NB4 (cell line): Measurements from ENCODE around the gene IQCH.

Experiments used
- DNase-seq: peaks from one replicate; pipeline ENCODE4 v3.0.0; 2010; ENCODE audit warnings: low read depth
- H3K4me3 ChIP-seq: one replicate; pipeline ENCODE4 v1.5.1; 2011; ENCODE audit warnings: mild to moderate bottlenecking, low read depth, low read length, moderate library complexity
- MYC ChIP-seq: IDR thresholded peaks from 2 replicates; pipeline ENCODE4 v1.6.1; 2011; ENCODE audit warnings: low read depth, low read length
- POLR2A ChIP-seq: IDR thresholded peaks from 2 replicates; pipeline ENCODE4 v1.6.1; 2011; ENCODE audit warnings: mild to moderate bottlenecking; ENCODE audit not compliant: insufficient read length; ENCODE audit errors: extremely low read depth
- TF ChIP-seq, protein P1 (sequence below): IDR thresholded peaks from one replicate; pipeline ENCODE4 v1.5.1; 2012; ENCODE audit warnings: low read depth, low read length
- TF ChIP-seq, protein P2 (sequence below): IDR thresholded peaks from 2 replicates; pipeline ENCODE4 v1.6.1; 2011; ENCODE audit warnings: low read depth, low read length

IQCH gene

DNA sequence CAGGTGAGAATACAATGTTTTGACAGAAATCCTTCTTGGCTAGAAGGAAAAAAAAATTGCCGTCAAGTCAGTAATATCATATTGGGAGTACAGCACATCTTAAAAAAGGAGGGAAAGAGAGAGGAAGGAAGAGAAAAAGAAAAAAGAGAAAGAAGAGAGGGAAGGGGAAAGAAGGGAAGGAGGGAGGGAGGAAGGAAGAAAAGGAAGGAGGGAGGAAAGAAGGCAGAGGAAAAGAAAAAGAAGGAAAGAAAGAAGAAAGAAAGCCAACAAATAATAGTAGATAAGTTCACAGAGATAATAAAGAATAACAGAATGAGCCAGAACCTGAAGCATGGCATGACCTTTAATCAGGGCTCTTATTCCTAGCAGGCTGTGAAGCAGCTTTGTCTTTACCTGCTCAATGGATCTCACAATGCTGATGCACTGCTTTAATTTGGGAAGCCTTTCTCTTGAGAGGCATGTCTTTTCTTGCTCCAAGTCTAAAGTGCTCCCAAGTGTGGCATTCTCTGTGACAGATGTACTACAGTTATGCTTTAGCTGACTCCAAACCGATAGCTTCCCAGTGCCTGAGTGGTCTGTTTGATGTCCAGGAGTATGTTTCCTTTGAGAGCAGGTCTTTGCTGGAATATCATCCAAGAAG is 114.9 kb downstream of the IQCH start:
- no peak for DNase-seq
- TF ChIP-seq, protein P1, sequence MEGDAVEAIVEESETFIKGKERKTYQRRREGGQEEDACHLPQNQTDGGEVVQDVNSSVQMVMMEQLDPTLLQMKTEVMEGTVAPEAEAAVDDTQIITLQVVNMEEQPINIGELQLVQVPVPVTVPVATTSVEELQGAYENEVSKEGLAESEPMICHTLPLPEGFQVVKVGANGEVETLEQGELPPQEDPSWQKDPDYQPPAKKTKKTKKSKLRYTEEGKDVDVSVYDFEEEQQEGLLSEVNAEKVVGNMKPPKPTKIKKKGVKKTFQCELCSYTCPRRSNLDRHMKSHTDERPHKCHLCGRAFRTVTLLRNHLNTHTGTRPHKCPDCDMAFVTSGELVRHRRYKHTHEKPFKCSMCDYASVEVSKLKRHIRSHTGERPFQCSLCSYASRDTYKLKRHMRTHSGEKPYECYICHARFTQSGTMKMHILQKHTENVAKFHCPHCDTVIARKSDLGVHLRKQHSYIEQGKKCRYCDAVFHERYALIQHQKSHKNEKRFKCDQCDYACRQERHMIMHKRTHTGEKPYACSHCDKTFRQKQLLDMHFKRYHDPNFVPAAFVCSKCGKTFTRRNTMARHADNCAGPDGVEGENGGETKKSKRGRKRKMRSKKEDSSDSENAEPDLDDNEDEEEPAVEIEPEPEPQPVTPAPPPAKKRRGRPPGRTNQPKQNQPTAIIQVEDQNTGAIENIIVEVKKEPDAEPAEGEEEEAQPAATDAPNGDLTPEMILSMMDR: no peak
- TF ChIP-seq, protein P2, sequence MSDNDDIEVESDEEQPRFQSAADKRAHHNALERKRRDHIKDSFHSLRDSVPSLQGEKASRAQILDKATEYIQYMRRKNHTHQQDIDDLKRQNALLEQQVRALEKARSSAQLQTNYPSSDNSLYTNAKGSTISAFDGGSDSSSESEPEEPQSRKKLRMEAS: no peak
- no peak for TF ChIP-seq POLR2A
- TF ChIP-seq MYC: no peak
- no peak overlapping the region for H3K4me3 ChIP-seq

DNA sequence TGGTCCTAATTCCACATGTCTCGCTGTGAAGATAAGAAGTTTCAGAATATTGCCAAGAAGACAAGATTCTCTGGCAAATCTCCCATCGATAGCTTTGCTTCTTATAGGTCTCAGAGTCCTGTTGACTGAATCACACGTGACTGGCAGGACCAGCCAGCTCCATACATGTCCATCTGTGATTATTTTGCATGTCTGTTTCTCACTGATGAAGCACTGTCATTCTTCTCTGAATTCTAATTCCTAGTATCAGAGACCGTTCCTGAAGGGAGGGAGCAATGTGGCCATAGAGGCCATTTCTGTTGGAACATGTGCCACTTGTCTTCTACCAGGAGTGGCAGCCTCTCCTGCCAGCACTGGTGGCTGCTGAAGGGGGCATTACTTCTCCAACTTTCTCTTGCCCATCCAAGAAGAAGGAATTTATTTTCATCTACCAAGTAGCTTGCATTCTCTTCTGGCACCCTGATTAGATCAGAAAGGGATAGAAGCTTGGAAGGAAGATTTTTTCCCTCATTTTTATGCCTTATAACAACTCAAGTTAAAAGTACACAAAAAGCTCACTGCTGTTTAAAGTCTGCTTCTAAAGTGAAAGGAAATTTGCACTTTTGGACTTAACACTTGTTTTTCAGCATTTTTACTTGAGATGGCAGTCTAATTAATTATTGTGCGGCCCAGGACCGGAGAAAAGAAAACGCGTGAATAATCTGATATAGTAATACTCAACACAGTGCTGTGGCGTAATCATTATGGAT is 115.8 kb downstream of the IQCH start:
- TF ChIP-seq POLR2A: no peak
- TF ChIP-seq MYC: no peak
- TF ChIP-seq, protein P1: no peak
- TF ChIP-seq, protein P2: no peak
- no peak for DNase-seq
- H3K4me3 ChIP-seq: no peak overlapping the region

DNA sequence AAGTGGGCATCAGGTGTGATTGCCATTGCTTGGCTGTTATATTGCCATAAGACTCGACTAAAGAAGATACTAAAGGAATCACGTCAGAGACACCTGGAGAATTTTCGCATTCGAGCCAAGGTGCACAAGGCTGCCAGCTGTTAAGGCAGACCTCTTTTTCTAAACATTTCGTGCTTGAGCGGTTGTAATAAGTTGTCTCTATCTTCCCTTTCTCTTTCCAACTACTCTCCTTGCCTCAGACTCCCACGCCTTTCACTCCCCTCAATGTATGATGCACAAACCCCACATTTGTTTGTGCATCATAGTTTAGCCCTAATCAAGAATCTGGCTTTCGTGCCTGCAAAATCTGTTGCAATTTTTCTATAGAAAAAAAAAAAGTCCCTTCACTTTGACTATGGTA is 118.0 kb downstream of the IQCH start:
- no peak overlapping the region for H3K4me3 ChIP-seq
- TF ChIP-seq MYC (no peak), POLR2A (no peak)
- TF ChIP-seq, protein P1: no peak
- TF ChIP-seq, protein P2: no peak
- DNase-seq: no peak

DNA sequence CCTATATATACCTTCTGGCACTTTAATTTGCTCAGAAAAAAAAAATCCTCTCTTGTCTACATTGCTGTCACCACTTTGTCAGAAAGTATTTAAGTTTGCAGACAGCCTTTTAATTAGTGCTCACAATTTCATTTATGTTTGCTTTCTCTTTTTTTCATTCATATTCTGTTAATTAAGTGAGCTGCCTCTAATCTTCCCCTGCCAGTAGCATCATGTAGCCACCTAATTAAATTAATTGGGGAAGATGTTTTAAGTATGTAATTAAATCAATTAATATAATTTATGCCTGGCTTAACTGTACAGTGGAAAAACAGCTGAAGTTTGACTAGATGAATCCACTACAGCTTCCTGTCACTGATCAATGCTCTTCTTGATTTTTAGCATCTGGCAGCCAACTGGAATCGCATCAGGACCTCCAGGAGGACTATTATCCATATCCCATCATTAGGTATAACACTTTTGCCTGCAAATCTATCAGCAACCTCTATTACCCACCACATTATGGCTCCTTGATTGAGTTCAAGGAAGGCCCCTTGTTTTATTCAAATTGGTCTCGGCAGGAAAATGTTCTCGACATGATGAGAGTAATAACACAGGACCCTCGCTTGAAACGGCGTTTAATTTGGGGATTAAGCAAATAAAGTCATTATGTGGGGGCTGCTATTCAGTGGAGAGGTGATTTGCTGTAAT is 118.5 kb downstream of the IQCH start:
- DNase-seq: no peak
- no peak overlapping the region for H3K4me3 ChIP-seq
- TF ChIP-seq POLR2A (no peak), MYC (no peak)
- TF ChIP-seq, protein P2: no peak
- TF ChIP-seq, protein P1: no peak

DNA sequence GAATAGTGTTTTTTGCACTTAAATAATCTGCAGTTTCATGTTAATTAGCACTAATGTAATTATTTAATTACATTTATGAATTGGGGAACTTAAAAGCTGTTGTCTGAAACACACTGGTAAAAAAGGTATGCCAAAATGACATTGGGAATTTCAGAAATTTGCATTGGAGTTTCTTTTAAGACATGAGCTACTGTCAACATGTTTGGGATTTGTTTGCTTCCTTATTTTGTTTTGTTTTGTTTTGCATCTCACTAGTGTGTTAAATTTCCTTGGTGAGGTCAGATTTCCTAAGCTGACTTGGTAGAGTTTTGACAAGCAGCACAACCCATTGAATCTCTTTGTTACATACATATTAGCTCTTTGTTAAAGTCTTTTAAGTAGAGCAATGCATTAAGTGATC is 119.4 kb downstream of the IQCH start:
- H3K4me3 ChIP-seq: no peak overlapping the region
- TF ChIP-seq, protein P2: no peak
- TF ChIP-seq MYC (no peak), POLR2A (no peak)
- TF ChIP-seq, protein P1: no peak
- no peak for DNase-seq
